CD14-positive monocyte (primary cell): ENCODE measurements around the gene STX1A. TPM values are rescaled to one million over a fixed set of nuclear protein-coding genes. Genes with fewer than 3 reads are reported as not detected.

Experiments used
- DNase-seq, 3 donors: peaks; one replicate each; pipeline ENCODE4 v3.0.0-alpha.2; 2011 to 2022
- H2AFZ ChIP-seq: 2 replicates; pipeline ENCODE4 v1.6.0; 2012; ENCODE audit warnings: mild to moderate bottlenecking, low read depth, low read length, inconsistent platforms; ENCODE audit not compliant: insufficient read depth, poor library complexity, severe bottlenecking
- H3K27ac ChIP-seq, 2 donors: 1 replicate in 1 of 2; 2 replicates in 1 of 2; pipeline ENCODE4 v1.5.1; 2012 to 2013; ENCODE audit warnings: low read length in 2 of 2, control low read depth in 1 of 2, inconsistent platforms in 1 of 2, low read depth in 1 of 2, mild to moderate bottlenecking in 1 of 2
- H3K27me3 ChIP-seq, 2 donors: one replicate each; pipeline versions ENCODE4 v1.6.0 to v1.6.1; 2011 to 2013; ENCODE audit warnings: low read length in 2 of 2; ENCODE audit not compliant: control insufficient read depth in 2 of 2, insufficient read depth in 2 of 2
- H3K36me3 ChIP-seq, 2 donors: replicated peaks in 1 of 2; 1 replicate in 1 of 2; 2 replicates in 1 of 2; pipeline versions ENCODE4 v1.5.1 to v1.6.1; 2012 to 2013; ENCODE audit warnings: low read length in 2 of 2, control low read depth in 1 of 2, inconsistent platforms in 1 of 2, mild to moderate bottlenecking in 1 of 2; ENCODE audit not compliant: insufficient read depth in 2 of 2, control insufficient read depth in 1 of 2
- H3K4me1 ChIP-seq, 2 donors: 1 replicate in 1 of 2; 2 replicates in 1 of 2; pipeline versions ENCODE4 v1.5.1 to v1.6.1; 2012 to 2013; ENCODE audit warnings: low read length in 2 of 2, control low read depth in 1 of 2, inconsistent platforms in 1 of 2, mild to moderate bottlenecking in 1 of 2, moderate library complexity in 1 of 2; ENCODE audit not compliant: insufficient read depth in 2 of 2, control insufficient read depth in 1 of 2
- H3K4me2 ChIP-seq: replicated peaks from 2 replicates; pipeline ENCODE3; 2012; ENCODE audit warnings: low read length, moderate library complexity, mild to moderate bottlenecking; ENCODE audit not compliant: poor library complexity, severe bottlenecking; ENCODE audit errors: extremely low read depth
- H3K4me3 ChIP-seq, 3 experiments: fragments of 200-600 bp in 1 of 3; sonication (generic) in 1 of 3; replicated peaks in 1 of 3; 1 replicate in 2 of 3; 2 replicates in 1 of 3; pipeline ENCODE4 v1.5.1; 2011 to 2013; ENCODE audit warnings: low read length in 3 of 3, mild to moderate bottlenecking in 3 of 3, control low read depth in 2 of 3, low read depth in 2 of 3, inconsistent platforms in 1 of 3, moderate library complexity in 1 of 3
- H3K79me2 ChIP-seq: 2 replicates; pipeline ENCODE4 v1.6.0; 2012; ENCODE audit warnings: mild to moderate bottlenecking, control low read depth, inconsistent platforms, low read length, moderate library complexity; ENCODE audit not compliant: insufficient read depth
- H3K9ac ChIP-seq: 2 replicates; pipeline ENCODE4 v1.6.0; 2017; ENCODE audit warnings: low read length, mild to moderate bottlenecking; ENCODE audit not compliant: insufficient read depth, poor library complexity, severe bottlenecking
- H3K9me3 ChIP-seq, 2 donors: replicated peaks in 1 of 2; 1 replicate in 1 of 2; 2 replicates in 1 of 2; pipeline versions ENCODE4 v1.5.1 to v1.6.1; 2012 to 2013; ENCODE audit warnings: low read length in 2 of 2, control low read depth in 1 of 2; ENCODE audit not compliant: control insufficient read depth in 1 of 2, insufficient read depth in 1 of 2
- H4K20me1 ChIP-seq: 2 replicates; pipeline ENCODE4 v1.6.0; 2012; ENCODE audit warnings: mild to moderate bottlenecking, low read length, control low read depth, moderate library complexity; ENCODE audit not compliant: insufficient read depth
- H3K27ac Mint-ChIP-seq, 7 donors: one replicate each; pipeline ENCODE4 v1.8.0; 2020; ENCODE audit warnings: mild to moderate bottlenecking in 7 of 7, mixed read lengths in 7 of 7, moderate library complexity in 6 of 7, inconsistent platforms in 2 of 7
- H3K27me3 Mint-ChIP-seq, 3 donors: one replicate each; pipeline ENCODE4 v1.8.0; 2021 to 2022; ENCODE audit warnings: low read depth in 3 of 3, mild to moderate bottlenecking in 3 of 3, mixed read lengths in 3 of 3, moderate library complexity in 3 of 3, inconsistent platforms in 1 of 3
- H3K36me3 Mint-ChIP-seq, 2 donors: one replicate each; pipeline ENCODE4 v1.8.0; 2020; ENCODE audit warnings: mixed read lengths in 2 of 2, inconsistent platforms in 1 of 2, mild to moderate bottlenecking in 1 of 2
- H3K4me1 Mint-ChIP-seq: one replicate; pipeline ENCODE4 v1.8.0; 2020; ENCODE audit warnings: mild to moderate bottlenecking, mixed read lengths
- H3K4me3 Mint-ChIP-seq, 2 donors: one replicate each; pipeline ENCODE4 v1.8.0; 2020; ENCODE audit warnings: mild to moderate bottlenecking in 2 of 2, mixed read lengths in 2 of 2, moderate library complexity in 1 of 2
- H3K9me3 Mint-ChIP-seq, 7 donors: one replicate each; pipeline ENCODE4 v1.8.0; 2020 to 2022; ENCODE audit warnings: mixed read lengths in 7 of 7, mild to moderate bottlenecking in 6 of 7, moderate library complexity in 6 of 7, inconsistent platforms in 2 of 7
- WGBS: methylation state at CpG from one replicate; pipeline ENCODE4 v1.1.5; 2013; ENCODE audit warnings: missing lambda C conversion rate; ENCODE audit not compliant: insufficient coverage; 5-methylcytosine and 5-hydroxymethylcytosine counted together
- intact Hi-C, 2 donors: fragments of 100-400 bp; cut with micrococcal nuclease; formaldehyde crosslinking; loops; one replicate each; pipeline versions ENCODE4 v1.15.0 to v1.15.1; 2023
- polyA plus RNA-seq, 3 donors: library from polyadenylated mRNA; depleted of rRNA in 1 of 3; unstranded in 2 of 3; stranded (reverse) in 1 of 3; fragments of 300-500 nt in 2 of 3; fragments of >200 nt in 1 of 3; fragmentation: Illumina TruSeq in 2 of 3; gene quantifications; 1 replicate in 2 of 3; 2 replicates in 1 of 3; pipeline ENCODE4 v1.2.3, GENCODE V29; 2012 to 2021
- TF ChIP-seq, protein P1 (sequence below): fragments of 200-600 bp; IDR thresholded peaks from one replicate; pipeline ENCODE4 v1.8.0; 2022; ENCODE audit warnings: antibody characterized with exemption, mild to moderate bottlenecking

STX1A gene
- polyA plus RNA-seq, 3 donors: 0.27 to 2.7 (median 0.37) TPM

DNA sequence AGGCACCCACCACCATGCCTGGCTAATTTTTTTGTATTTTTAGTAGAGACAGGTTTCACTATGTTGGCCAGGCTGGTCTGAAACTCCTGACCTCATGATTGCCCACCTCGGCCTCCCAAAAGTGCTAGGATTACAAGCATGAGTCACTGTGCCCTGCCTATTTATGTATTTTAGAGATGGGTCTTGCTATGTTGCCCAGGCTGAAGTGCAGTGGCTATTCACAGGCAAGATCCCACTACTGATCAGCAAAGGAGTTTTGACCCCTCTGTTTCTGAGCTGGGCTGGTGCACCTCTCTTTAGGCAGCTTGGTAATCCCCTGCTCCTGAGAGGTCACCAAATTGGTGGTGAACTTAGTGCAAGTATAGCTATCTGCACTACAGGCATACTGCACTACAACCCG lies 12.9 kb upstream of the STX1A start:
- Histone ChIP-seq H3K27me3 (peaks cover 7 to 25% of the 10 kb centered on the region in 2 donors), H3K27ac (no peak overlapping the region), H4K20me1 (peaks cover 6% of the 10 kb centered on the region), H3K9me3 (peaks cover 0 to 7% of the 10 kb centered on the region in 2 donors), H3K4me1 (peaks cover 15 to 27% of the 10 kb centered on the region in 2 donors), H2AFZ (no peak overlapping the region), H3K4me2 (no peak overlapping the region), H3K36me3 (peaks cover 13 to 14% of the 10 kb centered on the region in 2 donors), H3K79me2 (peaks cover 3% of the 10 kb centered on the region), H3K9ac (no peak overlapping the region), H3K4me3 (no peak overlapping the region)
- DNase-seq: no peak
- Mint-ChIP-seq H3K27me3 (peaks cover 30 to 64% (median 55%) of the 10 kb centered on the region in 3 donors), H3K4me1 (peaks cover 24% of the 10 kb centered on the region), H3K9me3 (peaks cover 1 to 11% (median 5%) of the 10 kb centered on the region in 7 donors), H3K27ac (no peak overlapping the region), H3K36me3 (peaks cover 11 to 20% of the 10 kb centered on the region in 2 donors), H3K4me3 (no peak overlapping the region)
- WGBS: 88% methylated on average over 1 of the region's 2 CpGs
- intact Hi-C loops: loop anchor here in 1 of 2 donors (5.0 to 10.0 kb wide), 2 partner anchors 122 to 210 kb away; partner anchors contain the start of gene BAZ1B
- TF ChIP-seq, protein P1, sequence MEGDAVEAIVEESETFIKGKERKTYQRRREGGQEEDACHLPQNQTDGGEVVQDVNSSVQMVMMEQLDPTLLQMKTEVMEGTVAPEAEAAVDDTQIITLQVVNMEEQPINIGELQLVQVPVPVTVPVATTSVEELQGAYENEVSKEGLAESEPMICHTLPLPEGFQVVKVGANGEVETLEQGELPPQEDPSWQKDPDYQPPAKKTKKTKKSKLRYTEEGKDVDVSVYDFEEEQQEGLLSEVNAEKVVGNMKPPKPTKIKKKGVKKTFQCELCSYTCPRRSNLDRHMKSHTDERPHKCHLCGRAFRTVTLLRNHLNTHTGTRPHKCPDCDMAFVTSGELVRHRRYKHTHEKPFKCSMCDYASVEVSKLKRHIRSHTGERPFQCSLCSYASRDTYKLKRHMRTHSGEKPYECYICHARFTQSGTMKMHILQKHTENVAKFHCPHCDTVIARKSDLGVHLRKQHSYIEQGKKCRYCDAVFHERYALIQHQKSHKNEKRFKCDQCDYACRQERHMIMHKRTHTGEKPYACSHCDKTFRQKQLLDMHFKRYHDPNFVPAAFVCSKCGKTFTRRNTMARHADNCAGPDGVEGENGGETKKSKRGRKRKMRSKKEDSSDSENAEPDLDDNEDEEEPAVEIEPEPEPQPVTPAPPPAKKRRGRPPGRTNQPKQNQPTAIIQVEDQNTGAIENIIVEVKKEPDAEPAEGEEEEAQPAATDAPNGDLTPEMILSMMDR: no peak

DNA sequence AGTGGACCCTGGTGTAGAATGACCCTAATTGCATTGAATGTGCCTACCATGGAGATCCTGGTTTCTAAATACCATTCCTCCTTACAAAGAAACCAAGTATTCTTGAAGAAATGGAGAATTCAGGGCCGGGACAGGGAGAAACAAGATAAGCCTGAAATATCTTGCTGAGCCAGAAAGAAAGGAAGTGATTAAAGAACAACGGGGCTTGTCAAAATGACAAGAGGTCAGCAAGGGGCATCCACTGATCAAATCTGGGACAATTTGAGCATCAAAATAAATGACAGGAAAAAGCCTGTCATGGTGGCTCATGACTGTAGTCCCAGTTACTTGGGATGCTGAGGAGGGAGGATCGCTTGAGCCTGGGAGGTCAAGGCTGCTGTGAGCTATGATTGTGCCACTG lies 11.0 kb upstream of the STX1A start:
- Histone ChIP-seq H3K27me3 (peaks cover 11 to 38% of the 10 kb centered on the region in 2 donors), H3K9me3 (peaks cover 0 to 7% of the 10 kb centered on the region in 2 donors), H3K36me3 (no peaks in the 10 kb centered on the region), H2AFZ (no peak overlapping the region), H4K20me1 (no peaks in the 10 kb centered on the region), H3K79me2 (no peaks in the 10 kb centered on the region), H3K9ac (no peak overlapping the region), H3K4me1 (peaks cover 13 to 20% of the 10 kb centered on the region in 2 donors), H3K27ac (no peak overlapping the region), H3K4me2 (no peak overlapping the region), H3K4me3 (no peak overlapping the region)
- H3K4me3 Mint-ChIP-seq: peak overlapping the region in 1 of 2 donors; percentile 5
- peaks cover 0 to 2% of the 10 kb centered on the region in 2 donors for H3K36me3 Mint-ChIP-seq
- intact Hi-C loops: loop anchor here in 1 of 2 donors (5.0 to 10.0 kb wide), 2 partner anchors 124 to 208 kb away; partner anchors contain the start of gene BAZ1B
- peaks cover 1 to 14% (median 5%) of the 10 kb centered on the region in 7 donors for H3K9me3 Mint-ChIP-seq
- no peak overlapping the region for H3K27ac Mint-ChIP-seq
- H3K27me3 Mint-ChIP-seq: peaks cover 36 to 72% (median 57%) of the 10 kb centered on the region in 3 donors
- 8% methylated on average over 2 of the region's 3 CpGs for WGBS
- peaks cover 22% of the 10 kb centered on the region for H3K4me1 Mint-ChIP-seq
- no peak for DNase-seq
- TF ChIP-seq, protein P1: no peak
